GM19455 (cell line): Measurements from ENCODE around the gene PCDHGA12.

Experiments
- ATAC-seq: cut with Tn5 transposase; IDR thresholded peaks from one replicate; pipeline ENCODE4 v1.9.1; 2021; ENCODE audit not compliant: unreplicated experiment

Gene PCDHGA12

DNA sequence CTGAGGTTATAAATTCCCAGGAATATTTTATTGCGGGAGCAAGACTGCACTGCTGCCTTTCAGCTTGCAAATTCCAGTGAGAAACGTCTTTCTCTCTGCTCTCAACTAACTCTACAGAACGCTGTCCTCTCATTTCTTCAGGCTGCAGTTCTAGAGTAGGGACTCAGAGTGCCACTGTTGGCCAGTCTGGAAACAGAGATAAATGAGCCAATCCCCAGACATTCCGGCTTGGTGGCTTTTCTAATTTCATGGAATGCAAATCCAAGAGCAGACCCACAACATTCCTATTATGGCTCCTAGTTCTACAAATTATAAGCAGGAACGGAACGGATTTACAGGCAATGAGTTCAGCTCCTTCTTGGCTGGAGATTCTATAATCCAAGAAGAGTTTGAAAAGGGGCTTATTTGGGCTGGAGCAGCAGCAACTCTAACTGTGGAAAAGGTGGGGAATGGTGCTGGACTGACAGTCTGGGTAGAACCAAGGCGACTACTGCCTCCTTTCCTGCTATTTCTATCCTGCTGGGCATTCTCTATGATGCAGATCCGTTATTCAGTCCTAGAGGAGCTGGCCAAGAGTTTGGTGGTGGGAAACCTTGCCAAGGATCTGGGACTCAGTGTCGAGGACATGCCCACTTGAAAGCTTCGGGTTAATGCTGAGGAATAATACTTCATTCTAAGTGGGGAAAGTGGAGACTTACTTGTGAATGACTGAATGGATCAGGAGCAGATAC, 9.3 kb downstream of the PCDHGA12 start:
- no peak for ATAC-seq

DNA sequence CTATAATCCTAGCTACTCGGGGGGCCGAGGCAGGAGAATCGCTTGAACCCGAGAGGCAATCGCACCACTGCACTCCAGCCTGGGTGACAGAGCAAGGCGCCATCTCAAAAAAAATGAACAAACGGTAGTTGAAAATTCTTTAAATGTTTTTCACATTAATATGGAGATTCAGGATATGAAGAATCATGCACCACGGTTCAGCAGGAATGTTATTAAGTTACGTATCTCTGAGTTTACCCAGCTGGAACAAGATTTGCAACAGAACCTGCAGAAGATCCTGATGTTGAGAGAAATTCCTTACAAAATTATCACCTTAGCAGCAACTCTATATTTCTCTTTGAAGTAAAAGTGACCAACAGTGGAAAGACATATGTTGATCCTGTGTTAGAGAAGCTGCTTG, 10.0 kb downstream of the PCDHGA12 start:
- ATAC-seq, result no peak

DNA sequence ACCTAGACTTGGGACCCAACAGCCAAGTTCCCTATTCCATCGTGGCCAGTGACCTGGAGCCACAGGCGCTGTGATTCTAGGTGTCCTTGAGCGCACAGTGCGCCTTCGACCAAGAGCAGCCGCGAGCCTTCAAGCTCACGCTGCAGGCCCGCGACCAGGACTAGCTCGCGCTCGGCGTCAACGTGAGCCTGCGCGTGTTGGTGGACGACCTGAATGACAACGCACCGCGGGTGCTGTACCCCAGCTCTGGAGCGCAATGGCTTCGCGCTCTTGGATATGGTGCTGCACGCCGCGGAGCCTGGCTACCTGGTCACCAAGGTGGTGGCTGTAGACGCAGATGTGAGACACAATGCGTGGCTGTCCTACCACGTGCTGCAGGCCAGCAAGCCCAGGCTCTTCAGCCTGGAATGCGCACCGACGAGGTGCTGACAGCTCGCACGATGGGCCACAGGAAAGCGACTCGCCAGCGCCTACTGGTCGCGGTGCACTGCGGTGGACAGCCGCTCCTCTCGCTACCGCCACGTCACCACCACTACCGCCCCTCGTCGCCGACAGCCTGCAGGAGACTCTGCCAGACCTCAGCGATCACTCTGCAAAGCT, 11.4 kb downstream of the PCDHGA12 start:
- no peak for ATAC-seq

DNA sequence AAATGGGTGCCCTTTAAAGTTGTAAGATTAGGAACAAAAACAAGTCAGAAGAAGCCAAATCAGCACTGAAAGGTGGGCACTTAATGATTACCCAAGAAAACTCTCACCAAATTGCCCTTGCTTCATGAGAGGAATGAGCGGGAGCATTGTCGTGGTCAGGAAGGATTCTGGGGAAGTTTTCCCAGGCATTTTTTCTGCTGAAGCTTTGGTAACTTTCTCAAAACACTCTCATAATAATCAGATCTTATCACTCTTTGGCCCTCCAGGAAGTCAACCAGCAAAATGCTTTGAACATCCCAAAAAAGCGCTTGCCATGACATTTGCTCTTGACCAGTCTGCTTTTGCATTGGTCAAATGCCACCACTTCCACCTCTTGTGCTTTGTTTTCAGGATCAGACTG, 35.0 kb downstream of the PCDHGA12 start:
- ATAC-seq, result no peak

DNA sequence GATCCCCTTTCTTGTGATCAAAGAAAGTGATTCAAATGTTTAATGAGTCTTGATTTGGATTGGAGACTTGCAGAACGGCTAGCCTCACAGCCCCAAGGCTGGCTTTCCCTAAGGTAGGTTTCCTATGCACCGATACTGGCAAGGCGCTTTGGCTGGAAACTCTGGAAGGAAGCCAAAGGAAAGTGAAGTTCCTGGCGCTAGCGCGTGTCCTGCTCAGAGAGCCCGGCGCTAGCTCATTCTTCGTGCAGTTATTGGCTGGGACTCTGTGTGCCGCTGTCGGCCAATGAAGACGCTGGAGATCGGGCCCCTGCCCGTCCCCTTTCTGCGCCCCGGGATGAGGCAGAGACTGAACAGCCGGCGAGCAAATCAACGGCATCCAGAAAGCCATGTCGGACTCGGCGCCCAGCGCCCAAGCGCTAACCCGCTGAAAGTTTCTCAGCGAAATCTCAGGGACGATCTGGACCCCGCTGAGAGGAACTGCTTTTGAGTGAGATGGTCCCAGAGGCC, 45.4 kb downstream of the PCDHGA12 start, which contains the start of gene PCDHGC3:
Gene PCDHGC3, plus strand, starts transcription at position 342 of the 507 bp plus-strand sequence. Its CDS starts 151 bp downstream, at position 493.
- peak; percentile 96 for ATAC-seq

DNA sequence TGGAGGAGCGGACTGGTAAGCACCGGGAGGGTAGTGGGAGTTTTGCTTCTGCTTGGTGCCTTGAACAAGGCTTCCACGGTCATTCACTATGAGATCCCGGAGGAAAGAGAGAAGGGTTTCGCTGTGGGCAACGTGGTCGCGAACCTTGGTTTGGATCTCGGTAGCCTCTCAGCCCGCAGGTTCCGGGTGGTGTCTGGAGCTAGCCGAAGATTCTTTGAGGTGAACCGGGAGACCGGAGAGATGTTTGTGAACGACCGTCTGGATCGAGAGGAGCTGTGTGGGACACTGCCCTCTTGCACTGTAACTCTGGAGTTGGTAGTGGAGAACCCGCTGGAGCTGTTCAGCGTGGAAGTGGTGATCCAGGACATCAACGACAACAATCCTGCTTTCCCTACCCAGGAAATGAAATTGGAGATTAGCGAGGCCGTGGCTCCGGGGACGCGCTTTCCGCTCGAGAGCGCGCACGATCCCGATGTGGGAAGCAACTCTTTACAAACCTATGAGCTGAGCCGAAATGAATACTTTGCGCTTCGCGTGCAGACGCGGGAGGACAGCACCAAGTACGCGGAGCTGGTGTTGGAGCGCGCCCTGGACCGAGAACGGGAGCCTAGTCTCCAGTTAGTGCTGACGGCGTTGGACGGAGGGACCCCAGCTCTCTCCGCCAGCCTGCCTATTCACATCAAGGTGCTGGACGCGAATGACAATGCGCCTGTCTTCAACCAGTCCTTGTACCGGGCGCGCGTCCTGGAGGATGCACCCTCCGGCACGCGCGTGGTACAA, 46.0 kb downstream of the PCDHGA12 start:
- peak; percentile 29 for ATAC-seq

DNA sequence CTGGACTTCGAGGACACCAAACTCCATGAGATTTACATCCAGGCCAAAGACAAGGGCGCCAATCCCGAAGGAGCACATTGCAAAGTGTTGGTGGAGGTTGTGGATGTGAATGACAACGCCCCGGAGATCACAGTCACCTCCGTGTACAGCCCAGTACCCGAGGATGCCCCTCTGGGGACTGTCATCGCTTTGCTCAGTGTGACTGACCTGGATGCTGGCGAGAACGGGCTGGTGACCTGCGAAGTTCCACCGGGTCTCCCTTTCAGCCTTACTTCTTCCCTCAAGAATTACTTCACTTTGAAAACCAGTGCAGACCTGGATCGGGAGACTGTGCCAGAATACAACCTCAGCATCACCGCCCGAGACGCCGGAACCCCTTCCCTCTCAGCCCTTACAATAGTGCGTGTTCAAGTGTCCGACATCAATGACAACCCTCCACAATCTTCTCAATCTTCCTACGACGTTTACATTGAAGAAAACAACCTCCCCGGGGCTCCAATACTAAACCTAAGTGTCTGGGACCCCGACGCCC, 46.8 kb downstream of the PCDHGA12 start:
- no peak for ATAC-seq

DNA sequence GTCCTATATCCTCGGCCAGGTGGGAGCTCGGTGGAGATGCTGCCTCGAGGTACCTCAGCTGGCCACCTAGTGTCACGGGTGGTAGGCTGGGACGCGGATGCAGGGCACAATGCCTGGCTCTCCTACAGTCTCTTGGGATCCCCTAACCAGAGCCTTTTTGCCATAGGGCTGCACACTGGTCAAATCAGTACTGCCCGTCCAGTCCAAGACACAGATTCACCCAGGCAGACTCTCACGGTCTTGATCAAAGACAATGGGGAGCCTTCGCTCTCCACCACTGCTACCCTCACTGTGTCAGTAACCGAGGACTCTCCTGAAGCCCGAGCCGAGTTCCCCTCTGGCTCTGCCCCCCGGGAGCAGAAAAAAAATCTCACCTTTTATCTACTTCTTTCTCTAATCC, 47.5 kb downstream of the PCDHGA12 start:
- ATAC-seq, result no peak

DNA sequence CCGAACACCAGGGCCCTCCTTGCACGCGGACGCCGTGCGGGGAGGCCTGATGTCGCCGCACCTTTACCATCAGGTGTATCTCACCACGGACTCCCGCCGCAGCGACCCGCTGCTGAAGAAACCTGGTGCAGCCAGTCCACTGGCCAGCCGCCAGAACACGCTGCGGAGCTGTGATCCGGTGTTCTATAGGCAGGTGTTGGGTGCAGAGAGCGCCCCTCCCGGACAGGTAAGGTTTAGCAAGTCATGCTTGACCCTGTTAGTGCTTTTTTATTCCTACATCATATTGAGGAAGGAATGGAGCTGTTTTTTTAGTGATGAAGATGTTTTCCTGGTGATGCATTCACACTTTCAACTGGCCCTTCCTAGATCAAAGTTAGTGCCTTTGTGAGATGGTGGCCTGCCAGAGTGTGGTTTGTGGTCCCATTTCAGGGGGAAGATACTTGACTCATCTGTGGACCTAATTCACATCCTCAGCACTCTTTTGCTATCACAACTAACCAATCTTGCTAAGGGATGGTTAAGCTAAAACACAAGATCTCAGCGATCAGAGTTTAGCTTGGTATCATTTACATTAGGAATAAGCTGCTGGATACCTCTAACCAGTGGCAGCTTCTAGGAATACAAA, 48.1 kb downstream of the PCDHGA12 start:
- no peak for ATAC-seq

DNA sequence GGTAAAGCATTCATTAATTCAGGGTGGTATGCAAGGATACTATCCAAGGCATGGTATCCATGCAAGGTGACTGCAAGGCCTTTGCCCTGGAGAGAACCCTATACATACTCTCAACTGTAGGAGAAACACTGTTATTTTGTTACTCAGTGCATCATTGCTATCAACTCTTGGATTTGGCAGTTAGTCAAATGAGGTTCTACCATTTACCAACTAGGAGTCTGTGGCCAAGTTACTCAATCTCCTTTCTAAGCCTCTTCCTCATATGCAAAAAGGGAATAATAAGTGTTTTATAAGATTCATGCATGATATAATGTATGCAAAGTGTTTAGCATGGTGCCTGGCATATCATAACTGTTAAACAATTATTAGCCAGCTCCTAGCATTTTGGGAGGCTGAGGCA, 49.5 kb downstream of the PCDHGA12 start:
- ATAC-seq, result no peak
